ENCODE measurements around the gene XG. TPM values are rescaled to one million over a fixed set of nuclear protein-coding genes. Genes with fewer than 3 reads are reported as not detected.

Gene XG
- total RNA-seq, 1 donor from 2014 or later = 2.6 TPM

- intact Hi-C loops (cut with DNase I) = no loop called here
- DNase-seq (ENCODE audit: low spot score) = no peak
Measured at GRCh38 chrX:2848871-2849301, 97.0 kb downstream of the XG start.

- intact Hi-C loops (cut with DNase I) = no loop called here
- DNase-seq (ENCODE audit: low spot score) = no peak
Measured at GRCh38 chrX:2854918-2855317, 103.1 kb downstream of the XG start.

- no peak for DNase-seq (ENCODE audit: low spot score)
- intact Hi-C loops (cut with DNase I) = no loop called here
Measured at GRCh38 chrX:2855761-2856160, 103.9 kb downstream of the XG start.

- intact Hi-C loops (cut with DNase I) = no loop called here
- no peak for DNase-seq (ENCODE audit: low spot score)
Measured at GRCh38 chrX:2857566-2857965, 105.7 kb downstream of the XG start.

- intact Hi-C loops (cut with DNase I) = no loop called here
- no peak for DNase-seq (ENCODE audit: low spot score)
Measured at GRCh38 chrX:2859197-2859797, 107.5 kb downstream of the XG start.

GRCh38 chrX:2862404-2862803 lies 110.6 kb downstream of the XG start:
- intact Hi-C loops (cut with DNase I) = no loop called here

GRCh38 chrX:2863646-2864045 lies 111.8 kb downstream of the XG start:
- no peak for DNase-seq (ENCODE audit: low spot score)
- intact Hi-C loops (cut with DNase I) = no loop called here

More at GRCh38 chrX:2862404-2862803, 110.6 kb downstream of the XG start:
- DNase-seq (ENCODE audit: low spot score) = no peak

Other genes starting within 250 kb of the XG start
- gene CD99, start 60.7 kb upstream of the XG start, total RNA-seq = 327 TPM
- 1.3 TPM for gene GYG2, start 76.9 kb downstream of the XG start, total RNA-seq
- gene ARSD, start 177.3 kb downstream of the XG start, total RNA-seq = 15.7 TPM

Measured in cardiac septum (tissue), 1 donor.